ENCODE measurements around the gene TNFRSF4. TPM values are rescaled to one million over a fixed set of nuclear protein-coding genes. Genes with fewer than 3 reads are reported as not detected.

The TNFRSF4 gene
- total and polyA plus RNA-seq, 2 of the 8 experiments (the other 6 are each of a cell fraction or from before 2014, with no cell fraction given), result 0.06 TPM; not detected in 1

DNA sequence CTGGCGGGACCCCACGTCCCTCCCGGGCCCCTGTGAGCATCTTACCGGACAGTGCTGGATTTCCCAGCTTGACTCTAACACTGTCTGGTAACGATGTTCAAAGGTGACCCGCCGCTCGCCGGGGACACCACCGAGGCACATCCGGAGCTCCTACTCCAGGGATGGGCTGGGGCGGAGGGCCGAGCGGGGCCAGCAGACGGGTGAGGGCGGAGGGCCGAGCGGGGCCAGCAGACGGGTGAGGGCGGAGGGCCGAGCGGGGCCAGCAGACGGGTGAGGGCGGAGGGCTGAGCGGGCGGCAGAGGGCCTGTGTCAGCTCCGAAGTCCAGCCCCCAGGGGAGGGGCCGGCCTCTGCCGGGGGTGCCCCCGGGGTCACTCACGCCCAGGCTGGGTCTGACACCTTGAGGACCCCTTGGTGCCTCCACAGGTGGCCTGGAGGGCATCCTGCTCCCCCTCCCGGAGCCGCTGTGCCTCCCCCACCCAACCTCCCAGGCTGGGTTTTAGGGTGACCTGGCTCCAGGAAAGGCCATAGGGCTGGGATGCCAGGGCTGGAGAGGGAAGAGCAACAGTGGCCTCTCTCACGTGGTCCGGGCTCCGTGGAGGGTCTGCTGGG is 46.0 kb downstream of the TNFRSF4 start:
- H3K18ac ChIP-seq (ENCODE audit: extremely low read depth, low read length), result no peak overlapping the region
- no peaks in the 10 kb centered on the region for H3K9me3 ChIP-seq (ENCODE audit: insufficient read depth in 2 of 2, low read depth in 1 of 2, low read length in 1 of 2)
- FAIRE-seq, result no peak
- peak in 1 of 2 experiments; percentile 45 for DNase-seq (ENCODE audit: low read depth in 1 of 2, low spot score in 2 of 2)
- H3K79me2 ChIP-seq (ENCODE audit: control insufficient read depth in 1 of 2, insufficient read depth in 2 of 2, low read length in 2 of 2), result no peaks in the 10 kb centered on the region; a peak in 2 of 4 replicates
- 0 out of 7 replicates have a peak, but pooled peaks cover 0 to under 1% (median 0%) of the 10 kb centered on the region in 4 experiments for H3K27me3 ChIP-seq (replicated peaks in 1 of 4; ENCODE audit: control insufficient read depth in 3 of 4, extremely low read depth in 1 of 4, insufficient read depth in 3 of 4, low read length in 3 of 4)
- no peak overlapping the region for H3K4me2 ChIP-seq (ENCODE audit: insufficient read depth in 1 of 2, low read depth in 2 of 2, low read length in 2 of 2)
- peaks cover 0 to 33% (median 15%) of the 10 kb centered on the region in 4 experiments; a peak in 6 of 7 replicates for H3K4me1 ChIP-seq (replicated peaks in 1 of 4; ENCODE audit: control insufficient read depth in 3 of 4, insufficient read depth in 4 of 4, low read length in 3 of 4)
- no peak overlapping the region for H4K8ac ChIP-seq (ENCODE audit: extremely low read depth, insufficient read depth, low read length)
- H2BK120ac ChIP-seq (replicated peaks; ENCODE audit: low read depth, low read length), result no peak overlapping the region
- H3K56ac ChIP-seq (replicated peaks; ENCODE audit: insufficient read length, low read depth, low read length), result no peak overlapping the region
- H3K4me3 ChIP-seq (ENCODE audit: extremely low read depth in 1 of 4, insufficient read depth in 2 of 4, low read depth in 3 of 4, low read length in 4 of 4), result no peak overlapping the region
- H4K5ac ChIP-seq (ENCODE audit: insufficient read length, low read depth, low read length), result no peak overlapping the region
- no peak overlapping the region for H3K9ac ChIP-seq (replicated peaks in 1 of 4; ENCODE audit: extremely low read depth in 1 of 4, low read depth in 3 of 4, low read length in 3 of 4)
- H3K23me2 ChIP-seq (ENCODE audit: low read depth, low read length), result peaks cover 5% of the 10 kb centered on the region; the same call in 1 of the 2 replicates
- H3K36me3 ChIP-seq (ENCODE audit: control insufficient read depth in 2 of 4, insufficient read depth in 4 of 4, low read length in 3 of 4), result no peaks in the 10 kb centered on the region
- no peak overlapping the region for H2BK20ac ChIP-seq (ENCODE audit: low read length)
- H4K91ac ChIP-seq (replicated peaks; ENCODE audit: insufficient read length, low read length), result no peak overlapping the region
- no peak overlapping the region for H2BK12ac ChIP-seq (ENCODE audit: low read depth, low read length)
- H2AFZ ChIP-seq (ENCODE audit: low read length), result no peak overlapping the region
- H3K14ac ChIP-seq (ENCODE audit: insufficient read length), result no peak overlapping the region
- H3K27ac ChIP-seq (ENCODE audit: low read depth, low read length), result no peak overlapping the region
- no peak overlapping the region for H3K4ac ChIP-seq (replicated peaks; ENCODE audit: insufficient read length, low read depth, low read length)
- no peak overlapping the region for H3K23ac ChIP-seq (ENCODE audit: insufficient read length)
- H2BK5ac ChIP-seq (ENCODE audit: low read depth, low read length), result no peak overlapping the region
- WGBS, 2 experiments (ENCODE audit: extremely low coverage in 1 of 2, insufficient coverage in 1 of 2, insufficient read length in 1 of 2, insufficient replicate concordance in 2 of 2, low coverage in 1 of 2, low lambda C conversion rate in 2 of 2, missing lambda C conversion rate in 1 of 2), result 94% methylated on average over 9 of the region's 36 CpGs; no CpG with 5 or more reads in 1 of the 2 experiments
- no peaks in the 10 kb centered on the region for H4K20me1 ChIP-seq (replicated peaks in 1 of 2; ENCODE audit: control insufficient read depth in 1 of 2, insufficient read depth in 2 of 2, low read length in 2 of 2)
- ChIA-PET CTCF (ENCODE audit: partially characterized antibody) (interaction anchor here (0.6 to 1.0 kb wide), 2 partner anchors 124 to 205 kb away, joined by 3 read pairs; no protein-coding TSS in a partner anchor), POLR2A (ENCODE audit: partially characterized antibody) (interaction anchor here (0.8 to 1.2 kb wide), 3 partner anchors 31 to 122 kb away, joined by 3 read pairs; no protein-coding TSS in a partner anchor)
- H2BK15ac ChIP-seq (ENCODE audit: low read length), result no peak overlapping the region
- H2AK5ac ChIP-seq (ENCODE audit: low read depth, low read length), result no peak overlapping the region
- no peaks in the 10 kb centered on the region; the same call in 1 of the 2 replicates for H3K79me1 ChIP-seq (ENCODE audit: low read depth, low read length)
- TF ChIP-seq KDM4A (IDR thresholded peaks at IDR 0.05; ENCODE audit: low read depth, low read length, severe bottlenecking) (no peak), MAFK (IDR thresholded peaks at IDR 0.05; ENCODE audit: low read depth, low read length) (no peak)
